ENCODE measurements around the gene HDGFL2. TPM values are rescaled to one million over a fixed set of nuclear protein-coding genes. Genes with fewer than 3 reads are reported as not detected.

The HDGFL2 gene
- total and polyA plus RNA-seq, 2 donors from 2014 or later = 37.8 to 38.8 TPM

DNA sequence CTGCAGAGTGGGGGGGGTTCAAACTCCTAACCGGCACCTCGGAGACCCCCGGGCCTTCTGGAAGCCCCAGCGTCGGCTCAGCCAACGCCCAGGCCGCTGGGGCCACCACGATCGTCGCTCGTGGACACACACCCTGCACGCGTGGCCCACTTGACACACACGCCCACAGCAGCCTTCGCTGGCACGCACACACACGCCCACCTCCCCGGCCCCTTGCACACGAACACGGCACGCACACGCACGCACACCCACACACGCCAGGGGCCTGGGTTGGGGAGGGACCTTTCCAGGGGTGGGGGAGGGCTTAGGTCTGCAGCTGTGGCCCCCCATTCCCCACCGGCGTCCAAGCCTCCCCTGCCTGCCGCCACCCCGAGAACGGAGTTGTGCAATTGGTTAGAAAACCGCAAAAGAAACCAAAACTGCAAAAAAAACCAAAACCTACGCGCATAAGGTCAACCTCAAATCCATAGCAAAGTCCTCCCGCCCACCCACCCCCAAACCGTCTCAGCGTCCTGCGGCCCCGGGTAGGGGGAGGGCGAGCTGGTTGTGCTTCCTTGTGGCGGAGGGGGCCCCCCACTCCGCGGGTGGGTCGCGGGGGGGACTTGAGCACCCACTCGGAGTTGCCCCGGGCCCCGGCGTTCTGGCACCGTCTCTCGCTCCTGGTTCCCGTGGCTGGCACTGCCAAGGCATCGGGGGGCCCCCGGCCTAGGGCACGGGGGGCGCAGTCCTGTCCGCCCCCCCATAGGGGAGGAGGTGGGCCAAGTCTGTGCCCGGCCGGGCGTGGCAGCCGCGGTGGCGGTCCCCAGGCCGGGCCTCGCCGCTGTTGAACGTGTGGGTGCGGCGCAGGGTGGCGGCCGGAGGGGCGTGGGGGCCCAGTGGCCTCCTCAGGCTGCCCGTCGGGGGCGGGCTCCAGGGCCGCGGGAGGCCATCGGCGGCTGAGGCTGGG lies 71.1 kb downstream of the HDGFL2 start:
- H3K4me1 ChIP-seq (ENCODE audit: control insufficient read depth in 2 of 3, insufficient read depth in 2 of 3, low read depth in 1 of 3, low read length in 3 of 3) = peaks cover 0 to 2% (median 0%) of the 10 kb centered on the region in 3 donors
- FAIRE-seq = no peak
- no peak overlapping the region for H3K4me3 ChIP-seq (ENCODE audit: low read length in 3 of 3)
- DNase-seq = peak in 1 of 5 donors; percentile 53
- no peaks in the 10 kb centered on the region for H3K9me3 ChIP-seq (ENCODE audit: control insufficient read depth in 2 of 3, insufficient read depth in 1 of 3, low read length in 3 of 3)
- H3K36me3 ChIP-seq (ENCODE audit: control insufficient read depth in 2 of 3, insufficient read depth in 3 of 3, low read length in 3 of 3) = no peaks in the 10 kb centered on the region
- intact Hi-C loops (cut with DNase I) = no loop called here
- no peaks in the 10 kb centered on the region for H3K27me3 ChIP-seq (ENCODE audit: control insufficient read depth, insufficient read depth, low read length)
- no peak overlapping the region for H3K9ac ChIP-seq (ENCODE audit: low read length in 3 of 3)
- H3K27ac ChIP-seq (ENCODE audit: low read depth in 2 of 2, low read length in 2 of 2) = no peak overlapping the region
- TF ChIP-seq CTCF (IDR thresholded peaks at IDR 0.05; ENCODE audit: borderline replicate concordance, extremely low read depth, insufficient read depth) = no peak

GRCh38 chr19:4543842-4544647 lies 71.9 kb downstream of the HDGFL2 start:
- FAIRE-seq (no peak), DNase-seq (no peak)
- Histone ChIP-seq H3K27ac (ENCODE audit: low read depth in 2 of 2, low read length in 2 of 2) (no peak overlapping the region), H3K36me3 (ENCODE audit: control insufficient read depth in 2 of 3, insufficient read depth in 3 of 3, low read length in 3 of 3) (no peaks in the 10 kb centered on the region), H3K4me3 (ENCODE audit: low read length in 3 of 3) (no peak overlapping the region), H3K4me1 (ENCODE audit: control insufficient read depth in 2 of 3, insufficient read depth in 2 of 3, low read depth in 1 of 3, low read length in 3 of 3) (peaks cover 0 to 2% (median 0%) of the 10 kb centered on the region in 3 donors), H3K9me3 (ENCODE audit: control insufficient read depth in 2 of 3, insufficient read depth in 1 of 3, low read length in 3 of 3) (no peaks in the 10 kb centered on the region), H3K9ac (ENCODE audit: low read length in 3 of 3) (no peak overlapping the region), H3K27me3 (ENCODE audit: control insufficient read depth, insufficient read depth, low read length) (no peaks in the 10 kb centered on the region)
- intact Hi-C loops (cut with DNase I) = no loop called here
- TF ChIP-seq CTCF (IDR thresholded peaks at IDR 0.05; ENCODE audit: borderline replicate concordance, extremely low read depth, insufficient read depth) = no peak

DNA sequence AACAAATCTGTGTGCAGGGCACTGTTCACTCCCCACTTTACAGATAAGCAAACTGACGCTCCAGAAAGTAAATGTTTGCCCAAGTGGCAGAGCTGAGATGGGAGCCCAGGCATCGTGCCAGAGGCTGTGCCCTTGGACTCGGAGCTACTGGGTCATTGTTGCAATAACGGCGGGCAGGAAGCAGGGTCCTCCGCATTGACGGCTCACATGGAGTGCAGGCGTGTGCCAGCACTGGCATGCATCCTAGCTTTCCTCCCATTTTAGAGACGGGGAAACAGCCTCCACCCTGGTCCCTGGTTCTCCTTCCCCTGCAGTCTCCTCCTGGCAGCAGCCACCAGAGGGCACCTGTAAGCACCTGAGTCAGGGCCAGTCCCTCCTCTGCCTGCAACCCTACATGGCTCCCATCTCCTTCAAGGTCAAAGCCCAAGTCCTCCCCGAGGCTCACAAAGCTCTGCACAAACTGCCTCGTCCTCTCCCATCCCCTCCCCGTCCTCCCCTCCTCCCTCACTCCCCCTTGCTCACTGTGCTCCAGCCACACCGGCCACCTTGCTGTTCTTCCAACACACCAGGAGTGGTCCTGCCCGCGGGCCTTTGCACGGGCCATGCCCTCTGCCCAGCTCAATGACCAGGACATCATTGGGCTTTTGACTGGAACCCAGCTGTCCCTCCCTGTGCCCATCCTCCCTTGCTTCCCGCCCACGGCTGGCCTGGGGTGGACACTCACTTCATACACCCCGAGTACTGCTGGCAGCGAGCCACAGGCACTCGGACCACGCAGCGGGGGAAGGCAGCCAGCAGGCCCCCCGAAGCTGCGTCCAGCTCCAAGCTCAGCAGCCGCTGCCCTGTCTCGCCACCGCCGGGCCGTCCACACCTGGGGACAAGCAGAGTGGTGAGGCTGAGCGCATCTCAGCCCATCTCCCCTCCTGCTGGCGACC lies 75.5 kb downstream of the HDGFL2 start:
- DNase-seq = no peak
- no peak for FAIRE-seq
- Histone ChIP-seq H3K9me3 (ENCODE audit: control insufficient read depth in 2 of 3, insufficient read depth in 1 of 3, low read length in 3 of 3) (no peaks in the 10 kb centered on the region), H3K4me3 (ENCODE audit: low read length in 3 of 3) (no peak overlapping the region), H3K36me3 (ENCODE audit: control insufficient read depth in 2 of 3, insufficient read depth in 3 of 3, low read length in 3 of 3) (no peaks in the 10 kb centered on the region), H3K9ac (ENCODE audit: low read length in 3 of 3) (no peak overlapping the region), H3K27me3 (ENCODE audit: control insufficient read depth, insufficient read depth, low read length) (no peaks in the 10 kb centered on the region), H3K4me1 (ENCODE audit: control insufficient read depth in 2 of 3, insufficient read depth in 2 of 3, low read depth in 1 of 3, low read length in 3 of 3) (no peaks in the 10 kb centered on the region), H3K27ac (ENCODE audit: low read depth in 2 of 2, low read length in 2 of 2) (no peak overlapping the region)
- TF ChIP-seq CTCF (IDR thresholded peaks at IDR 0.05; ENCODE audit: borderline replicate concordance, extremely low read depth, insufficient read depth) = no peak
- intact Hi-C loops (cut with DNase I) = no loop called here
